GM18511 (cell line): ENCODE measurements around the gene TPCN2.

Experiments
- ATAC-seq: cut with Tn5 transposase; IDR thresholded peaks from one replicate; pipeline ENCODE4 v1.9.1; 2021; ENCODE audit warnings: mild to moderate bottlenecking, moderate library complexity; ENCODE audit not compliant: unreplicated experiment

The TPCN2 gene

GRCh38 chr11:69180226-69180625, 131.5 kb downstream of the TPCN2 start:
- ATAC-seq: no peak

- no peak for ATAC-seq
Observed at GRCh38 chr11:69180726-69181125, 132.0 kb downstream of the TPCN2 start.

- no peak for ATAC-seq
Observed at GRCh38 chr11:69183613-69184012, 134.9 kb downstream of the TPCN2 start.
